Natural killer cell (primary cell): ENCODE data around the gene TMX3. TPM values are rescaled to one million over a fixed set of nuclear protein-coding genes. Genes with fewer than 3 reads are reported as not detected.

Source experiments
- ATAC-seq, 3 donors: fragments of 150-1000 bp in 2 of 3; fragments of 200-7000 bp in 1 of 3; cut with Tn5 transposase; 1 replicate in 1 of 3; 2 replicates in 2 of 3; pipeline ENCODE4 v1.10.0; 2021; ENCODE audit warnings: mild to moderate bottlenecking in 2 of 3, moderate library complexity in 2 of 3
- DNase-seq, 2 donors: peaks; one replicate each; pipeline versions ENCODE4 v3.0.0 to v3.0.0-alpha.2; 2013 to 2021; ENCODE audit warnings: mixed read lengths in 1 of 2
- H3K27ac ChIP-seq: one replicate; pipeline ENCODE4 v1.5.1; 2013; ENCODE audit warnings: mild to moderate bottlenecking, low read length
- H3K27me3 ChIP-seq: one replicate; pipeline ENCODE4 v1.6.1; 2013; ENCODE audit warnings: low read length; ENCODE audit not compliant: control insufficient read depth, insufficient read depth
- H3K36me3 ChIP-seq: one replicate; pipeline ENCODE4 v1.6.1; 2013; ENCODE audit warnings: low read length; ENCODE audit not compliant: control insufficient read depth, insufficient read depth
- H3K4me1 ChIP-seq: one replicate; pipeline ENCODE4 v1.6.1; 2013; ENCODE audit warnings: low read length; ENCODE audit not compliant: control insufficient read depth, insufficient read depth
- H3K4me3 ChIP-seq: one replicate; pipeline ENCODE4 v1.5.1; 2013; ENCODE audit warnings: low read length
- H3K9me3 ChIP-seq: one replicate; pipeline ENCODE4 v1.6.1; 2013; ENCODE audit warnings: low read length; ENCODE audit not compliant: control insufficient read depth, insufficient read depth
- H3K27ac Mint-ChIP-seq, 2 donors: one replicate each; pipeline ENCODE4 v1.8.0; 2022; ENCODE audit warnings: mild to moderate bottlenecking in 2 of 2, mixed read lengths in 2 of 2, moderate library complexity in 1 of 2
- H3K27me3 Mint-ChIP-seq, 2 donors: one replicate each; pipeline ENCODE4 v1.8.0; 2022; ENCODE audit warnings: low read depth in 2 of 2, mixed read lengths in 2 of 2
- H3K36me3 Mint-ChIP-seq: one replicate; pipeline ENCODE4 v1.8.0; 2022; ENCODE audit warnings: mixed read lengths
- H3K4me1 Mint-ChIP-seq, 2 donors: one replicate each; pipeline ENCODE4 v1.8.0; 2022; ENCODE audit warnings: mixed read lengths in 2 of 2
- H3K4me3 Mint-ChIP-seq: one replicate; pipeline ENCODE4 v1.8.0; 2022; ENCODE audit warnings: mild to moderate bottlenecking, moderate library complexity, mixed read lengths
- H3K9me3 Mint-ChIP-seq, 2 donors: one replicate each; pipeline ENCODE4 v1.8.0; 2022; ENCODE audit warnings: mixed read lengths in 2 of 2
- CTCF ChIP-seq: fragments of 200-600 bp; IDR thresholded peaks from one replicate; pipeline ENCODE4 v1.8.0; 2022; ENCODE audit warnings: antibody characterized with exemption
- WGBS: methylation state at CpG from one replicate; pipeline ENCODE4 v1.1.7; 2013; ENCODE audit warnings: missing lambda C conversion rate; ENCODE audit not compliant: insufficient coverage; 5-methylcytosine and 5-hydroxymethylcytosine counted together
- intact Hi-C: fragments of 100-400 bp; cut with micrococcal nuclease; formaldehyde crosslinking; loops from one replicate; pipeline ENCODE4 v1.14.2; 2022
- total RNA-seq, 4 donors: library from RNA; stranded (reverse); fragments of 120-200 nt in 1 of 4; gene quantifications; one replicate each; pipeline versions ENCODE4 v1.2.3 to v1.2.4, GENCODE V29; 2013 to 2022

TMX3 gene
- total RNA-seq, 3 donors from 2014 or later (not counting 1 experiment from before 2014, with no cell fraction given), result 60.2 to 63.9 (median 62.0) TPM

- no peak overlapping the region for H3K4me3 ChIP-seq
- no peak overlapping the region for H3K27ac Mint-ChIP-seq
- H3K9me3 Mint-ChIP-seq, result peaks cover 6 to 7% of the 10 kb centered on the region in 2 donors
- H3K27me3 ChIP-seq, result no peaks in the 10 kb centered on the region
- no peak for ATAC-seq
- no peak overlapping the region for H3K27ac ChIP-seq
- H3K36me3 ChIP-seq, result no peaks in the 10 kb centered on the region
- no peaks in the 10 kb centered on the region for H3K36me3 Mint-ChIP-seq
- no peak for DNase-seq
- 100% methylated on average over 1 of the region's 2 CpGs for WGBS
- H3K27me3 Mint-ChIP-seq, result peaks cover 0 to 2% of the 10 kb centered on the region in 2 donors
- TF ChIP-seq CTCF, result no peak
- intact Hi-C loops, result no loop called here
- no peak overlapping the region for H3K4me3 Mint-ChIP-seq
- no peaks in the 10 kb centered on the region for H3K9me3 ChIP-seq
- no peaks in the 10 kb centered on the region for H3K4me1 ChIP-seq
- H3K4me1 Mint-ChIP-seq, result no peaks in the 10 kb centered on the region
Observed at GRCh38 chr18:68759308-68759707, 44.4 kb upstream of the TMX3 start.

DNA sequence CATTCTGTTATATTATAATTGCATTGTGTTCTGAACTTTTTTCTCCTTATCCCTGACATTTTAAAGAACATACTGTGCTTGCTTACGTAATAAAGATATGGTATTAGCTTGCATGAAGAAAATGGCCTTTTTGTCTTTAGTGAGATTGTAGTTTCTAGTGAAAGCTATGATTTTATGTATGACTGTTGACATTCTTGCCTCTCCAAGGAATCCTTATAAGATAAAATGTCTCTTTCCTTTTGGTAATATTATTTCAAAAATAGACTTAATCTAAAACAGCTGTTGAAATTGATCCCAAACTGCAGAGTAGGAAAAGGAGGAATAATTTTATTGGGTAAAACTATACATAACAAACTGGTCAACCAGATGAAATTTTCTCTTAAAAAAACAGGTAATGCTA is 42.2 kb upstream of the TMX3 start:
- no peak overlapping the region for H3K27ac Mint-ChIP-seq
- no peaks in the 10 kb centered on the region for H3K27me3 ChIP-seq
- H3K4me3 Mint-ChIP-seq, result no peak overlapping the region
- H3K4me1 ChIP-seq, result no peaks in the 10 kb centered on the region
- no peak overlapping the region for H3K4me3 ChIP-seq
- ATAC-seq (no peak), DNase-seq (no peak)
- no peaks in the 10 kb centered on the region for H3K36me3 ChIP-seq
- H3K27ac ChIP-seq, result no peak overlapping the region
- no peak for TF ChIP-seq CTCF
- H3K36me3 Mint-ChIP-seq, result no peaks in the 10 kb centered on the region
- H3K9me3 ChIP-seq, result no peaks in the 10 kb centered on the region
- peaks cover 5 to 7% of the 10 kb centered on the region in 2 donors for H3K9me3 Mint-ChIP-seq
- no CpG with 5 or more reads among the region's 1 CpG for WGBS
- intact Hi-C loops, result no loop called here
- no peaks in the 10 kb centered on the region for H3K4me1 Mint-ChIP-seq
- peaks cover 0 to 2% of the 10 kb centered on the region in 2 donors for H3K27me3 Mint-ChIP-seq

- Histone ChIP-seq H3K27me3 (no peaks in the 10 kb centered on the region), H3K4me1 (no peaks in the 10 kb centered on the region), H3K4me3 (no peak overlapping the region), H3K27ac (no peak overlapping the region), H3K9me3 (no peaks in the 10 kb centered on the region), H3K36me3 (no peaks in the 10 kb centered on the region)
- no peak for TF ChIP-seq CTCF
- WGBS, result 100% methylated on average over 1 of the region's 1 CpG
- DNase-seq (no peak), ATAC-seq (no peak)
- Mint-ChIP-seq H3K9me3 (no peaks in the 10 kb centered on the region), H3K27me3 (no peaks in the 10 kb centered on the region), H3K36me3 (no peaks in the 10 kb centered on the region), H3K27ac (no peak overlapping the region), H3K4me1 (no peaks in the 10 kb centered on the region), H3K4me3 (no peak overlapping the region)
- intact Hi-C loops, result no loop called here
Observed at GRCh38 chr18:68742206-68742605, 27.3 kb upstream of the TMX3 start.

- DNase-seq, result no peak
- no peak for TF ChIP-seq CTCF
- Histone ChIP-seq H3K9me3 (no peaks in the 10 kb centered on the region), H3K27me3 (no peaks in the 10 kb centered on the region), H3K4me1 (no peaks in the 10 kb centered on the region), H3K36me3 (no peaks in the 10 kb centered on the region), H3K27ac (no peak overlapping the region), H3K4me3 (no peak overlapping the region)
- intact Hi-C loops, result no loop called here
- 100% methylated on average over 1 of the region's 1 CpG for WGBS
- Mint-ChIP-seq H3K9me3 (no peaks in the 10 kb centered on the region), H3K4me3 (no peak overlapping the region), H3K36me3 (no peaks in the 10 kb centered on the region), H3K27me3 (no peaks in the 10 kb centered on the region), H3K4me1 (no peaks in the 10 kb centered on the region), H3K27ac (no peak overlapping the region)
- no peak for ATAC-seq
Observed at GRCh38 chr18:68740966-68741365, 26.1 kb upstream of the TMX3 start.
